Neural cell (in vitro differentiated cells): ENCODE measurements around the gene TNC.

Source experiments
- CTCF ChIP-seq: fragments of 450-650 bp; IDR thresholded peaks from 2 replicates; pipeline ENCODE4 v1.5.1; 2014; ENCODE audit warnings: antibody characterized with exemption, mild to moderate bottlenecking, moderate library complexity; ENCODE audit not compliant: poor library complexity, severe bottlenecking
- EP300 ChIP-seq: fragments of 450-650 bp; conservative IDR thresholded peaks from 2 replicates; pipeline ENCODE4 v1.6.1; 2014; ENCODE audit warnings: antibody characterized with exemption, mild to moderate bottlenecking, moderate library complexity; ENCODE audit not compliant: poor library complexity, severe bottlenecking
- EZH2 ChIP-seq: fragments of 200-600, 300-800 bp; shearing (Covaris generic), sonication (generic); IDR thresholded peaks from 2 replicates; pipeline ENCODE4 v1.6.1; 2014; ENCODE audit warnings: antibody characterized with exemption, low read length, borderline replicate concordance, mild to moderate bottlenecking; ENCODE audit not compliant: insufficient read depth, poor library complexity, severe bottlenecking
- POLR2AphosphoS5 ChIP-seq: IDR thresholded peaks from 2 replicates; pipeline ENCODE4 v1.6.1; 2012
- RAD21 ChIP-seq: fragments of 450-650 bp; conservative IDR thresholded peaks from 2 replicates; pipeline ENCODE4 v1.6.1; 2014; ENCODE audit warnings: antibody characterized with exemption, mild to moderate bottlenecking, moderate library complexity
- REST ChIP-seq: IDR thresholded peaks from 2 replicates; pipeline ENCODE4 v1.6.1; 2012; ENCODE audit warnings: borderline replicate concordance
- TAF1 ChIP-seq: IDR thresholded peaks from 2 replicates; pipeline ENCODE4 v1.6.1; 2012; ENCODE audit warnings: low read depth

GRCh38 chr9:115107701-115108100, 10.3 kb downstream of the TNC start:
- TF ChIP-seq CTCF (no peak), EZH2 (no peak), POLR2AphosphoS5 (no peak), REST (no peak), TAF1 (no peak), EP300 (no peak), RAD21 (no peak)
